Stimulated activated CD8-positive, alpha-beta memory T cell treated with anti-CD3 and anti-CD28 coated beads, Interleukin-7, amount 100 ng/mL, for 48 hours (primary cell): ENCODE results near the gene VPS26A.

Experiments
- DNase-seq, 2 donors: peaks; one replicate each; pipeline ENCODE4 v3.0.0-alpha.2; 2020; ENCODE audit warnings: low read depth in 1 of 2; ENCODE audit errors: extremely low read depth in 1 of 2

VPS26A gene

DNA sequence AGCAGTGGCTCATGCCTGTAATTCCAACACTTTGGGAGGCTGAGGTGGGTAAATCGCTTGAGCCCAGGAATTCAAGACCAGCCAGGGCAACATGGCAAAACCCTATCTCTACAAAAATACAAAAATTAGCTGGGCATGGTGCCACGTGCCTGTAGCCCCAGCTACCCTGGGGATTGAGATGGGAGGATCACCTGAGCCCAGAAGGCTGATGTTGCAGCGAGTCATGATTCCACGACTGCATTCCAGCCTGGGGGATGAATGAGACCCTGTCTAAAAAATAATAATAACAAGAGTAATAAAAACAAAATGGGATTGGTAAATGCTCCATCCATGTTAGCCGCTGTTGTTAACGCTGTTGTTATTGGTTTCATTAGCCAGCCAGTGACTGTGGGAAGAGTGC is 94.9 kb downstream of the VPS26A start:
- DNase-seq = no peak

DNA sequence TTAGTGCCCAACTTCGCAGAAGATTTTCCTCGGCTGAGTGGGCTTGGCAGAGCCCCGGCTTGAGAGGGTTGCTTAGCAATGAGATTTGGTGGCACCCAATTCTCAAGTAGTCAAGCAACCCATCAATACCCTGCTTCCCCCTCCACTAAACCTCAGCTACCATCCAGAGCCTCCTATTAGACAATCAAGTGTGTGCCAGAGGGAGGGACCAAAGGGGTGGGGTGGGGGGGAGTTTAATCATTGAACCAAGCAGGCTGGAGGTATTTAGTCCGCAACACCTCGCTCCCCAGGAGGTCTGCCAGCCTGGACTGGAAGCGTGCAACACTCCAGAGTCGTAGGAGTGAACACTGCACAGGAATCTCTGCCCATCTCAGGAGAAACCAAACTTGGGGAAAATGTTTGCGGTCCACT is 96.1 kb downstream of the VPS26A start, which contains the start of gene HKDC1:
Gene HKDC1, plus strand, starts transcription at position 292 of the 411 bp plus-strand sequence. Its CDS starts 104 bp downstream, at position 396.
- no peak for DNase-seq

GRCh38 chr10:69220507-69220906 is 96.5 kb downstream of the VPS26A start:
- DNase-seq = no peak
